IMR-90 (cell line): ENCODE results near the gene NUP93. TPM values are rescaled to one million over a fixed set of nuclear protein-coding genes. Genes with fewer than 3 reads are reported as not detected.

Experiments used
- ATAC-seq: fragments of 200-7000 bp; cut with Tn5 transposase; 2 replicates; pipeline ENCODE4 v1.9.1; 2020; ENCODE audit warnings: low read depth, mild to moderate bottlenecking, moderate library complexity
- BruUV-seq: library from RNA; stranded (reverse); fragments of 400-500 nt; replicated peaks from 2 replicates; lab custom pipeline; 2021; lab: Mats Ljungman, UMichigan
- CTCF ChIA-PET: fragments of 300-600 bp; formaldehyde crosslinking; extraction: SDS; loops from one replicate; lab custom pipeline; 2021; ENCODE audit warnings: antibody characterized with exemption; lab: Yijun Ruan, JAX
- POLR2A ChIA-PET: fragments of 300-600 bp; sonication (Branson Sonifier 250); formaldehyde crosslinking; loops from one replicate; lab custom pipeline; 2022; ENCODE audit warnings: antibody characterized with exemption; ENCODE audit not compliant: unreplicated experiment; lab: Charles Lee
- DNase-seq: peaks from one replicate; pipeline ENCODE4 v3.0.0; 2013
- H2AFZ ChIP-seq: replicated peaks from 2 replicates; pipeline ENCODE3; 2013; ENCODE audit warnings: low read length, mild to moderate bottlenecking; ENCODE audit not compliant: poor library complexity
- H2AK5ac ChIP-seq: 2 replicates; pipeline ENCODE4 v1.6.1; 2013; ENCODE audit warnings: low read depth, low read length, inconsistent platforms
- H2AK9ac ChIP-seq: replicated peaks from 2 replicates; pipeline ENCODE3; 2013; ENCODE audit warnings: mild to moderate bottlenecking, low read depth, low read length, moderate library complexity; ENCODE audit not compliant: poor library complexity
- H2BK120ac ChIP-seq: 2 replicates; pipeline ENCODE4 v1.6.1; 2013; ENCODE audit warnings: low read depth, low read length, inconsistent platforms
- H2BK15ac ChIP-seq: 3 replicates; pipeline ENCODE4 v1.6.1; 2013; ENCODE audit warnings: low read depth, low read length, inconsistent platforms
- H2BK20ac ChIP-seq: 2 replicates; pipeline ENCODE4 v1.6.1; 2013; ENCODE audit warnings: low read depth, mild to moderate bottlenecking, inconsistent platforms, low read length, moderate library complexity
- H2BK5ac ChIP-seq: 2 replicates; pipeline ENCODE4 v1.6.1; 2013; ENCODE audit warnings: mild to moderate bottlenecking, low read depth, low read length, inconsistent platforms; ENCODE audit not compliant: poor library complexity, severe bottlenecking
- H3K14ac ChIP-seq: replicated peaks from 2 replicates; pipeline ENCODE4 v1.6.1; 2013; ENCODE audit warnings: low read depth, low read length, inconsistent platforms
- H3K18ac ChIP-seq: 2 replicates; pipeline ENCODE4 v1.6.1; 2013; ENCODE audit warnings: low read depth, low read length, control low read depth
- H3K23ac ChIP-seq: 2 replicates; pipeline ENCODE4 v1.6.1; 2013; ENCODE audit warnings: low read depth, low read length, inconsistent platforms
- H3K27ac ChIP-seq: 2 replicates; pipeline ENCODE4 v1.5.1; 2013; ENCODE audit warnings: mild to moderate bottlenecking, control low read depth, low read length; ENCODE audit not compliant: insufficient read depth
- H3K27me3 ChIP-seq: 2 replicates; pipeline ENCODE4 v1.6.1; 2013; ENCODE audit warnings: low read length; ENCODE audit not compliant: control insufficient read depth, insufficient read depth
- H3K36me3 ChIP-seq: 2 replicates; pipeline ENCODE4 v1.6.1; 2013; ENCODE audit warnings: low read length, mixed read lengths; ENCODE audit not compliant: control insufficient read depth, insufficient read depth
- H3K4ac ChIP-seq: 2 replicates; pipeline ENCODE4 v1.6.1; 2013; ENCODE audit warnings: low read depth, low read length, inconsistent platforms
- H3K4me1 ChIP-seq: 2 replicates; pipeline ENCODE4 v1.6.1; 2013; ENCODE audit warnings: low read length, mixed read lengths; ENCODE audit not compliant: control insufficient read depth, insufficient read depth
- H3K4me2 ChIP-seq: 2 replicates; pipeline ENCODE4 v1.6.1; 2013; ENCODE audit warnings: low read depth, mild to moderate bottlenecking, control low read depth, low read length, moderate library complexity
- H3K4me3 ChIP-seq: 2 replicates; pipeline ENCODE4 v1.5.1; 2013; ENCODE audit warnings: low read depth, mild to moderate bottlenecking, control low read depth, low read length, moderate library complexity; ENCODE audit not compliant: insufficient read depth
- H3K56ac ChIP-seq: 2 replicates; pipeline ENCODE4 v1.6.1; 2013; ENCODE audit warnings: low read length, inconsistent platforms; ENCODE audit not compliant: insufficient read depth; ENCODE audit errors: extremely low read depth
- H3K79me1 ChIP-seq, 2 experiments: 2 replicates each; pipeline ENCODE4 v1.6.1; 2013; ENCODE audit warnings: low read length in 2 of 2, inconsistent platforms in 1 of 2, low read depth in 1 of 2
- H3K9ac ChIP-seq: 2 replicates; pipeline ENCODE4 v1.6.1; 2013; ENCODE audit warnings: low read depth, low read length, control low read depth
- H3K9me1 ChIP-seq: 2 replicates; pipeline ENCODE4 v1.6.1; 2013; ENCODE audit warnings: low read length, inconsistent platforms; ENCODE audit not compliant: insufficient read depth
- H3K9me3 ChIP-seq: 2 replicates; pipeline ENCODE4 v1.6.1; 2013; ENCODE audit warnings: low read length; ENCODE audit not compliant: control insufficient read depth, insufficient read depth
- H4K20me1 ChIP-seq: 2 replicates; pipeline ENCODE4 v1.6.1; 2013; ENCODE audit warnings: low read length, inconsistent platforms; ENCODE audit not compliant: insufficient read depth
- H4K5ac ChIP-seq: 2 replicates; pipeline ENCODE4 v1.6.1; 2013; ENCODE audit warnings: mild to moderate bottlenecking, low read depth, low read length, control low read depth
- H4K8ac ChIP-seq, 2 experiments: 2 replicates each; pipeline ENCODE4 v1.6.1; 2013; ENCODE audit warnings: low read depth in 2 of 2, low read length in 2 of 2, control low read depth in 1 of 2, inconsistent platforms in 1 of 2
- H4K91ac ChIP-seq: 2 replicates; pipeline ENCODE4 v1.6.1; 2013; ENCODE audit warnings: low read depth, low read length, inconsistent platforms; ENCODE audit not compliant: insufficient read depth
- BHLHE40 ChIP-seq: fragments of 150-350 bp; IDR thresholded peaks from 2 replicates; pipeline ENCODE4 v1.6.1; 2016; ENCODE audit warnings: mild to moderate bottlenecking, low read depth, low read length
- CEBPB ChIP-seq: IDR thresholded peaks from 2 replicates; pipeline ENCODE4 v1.6.1; 2012; ENCODE audit warnings: low read depth, low read length, improper control_type of control experiment
- CHD1 ChIP-seq: IDR thresholded peaks from 2 replicates; pipeline ENCODE4 v1.6.1; 2012; ENCODE audit warnings: low read depth, low read length, improper control_type of control experiment
- FOS ChIP-seq: fragments of 150-350 bp; IDR thresholded peaks from 2 replicates; pipeline ENCODE4 v1.6.1; 2016; ENCODE audit warnings: low read depth, low read length
- MAFK ChIP-seq: IDR thresholded peaks from 2 replicates; pipeline ENCODE4 v1.6.1; 2012; ENCODE audit warnings: low read depth, low read length, improper control_type of control experiment
- MAZ ChIP-seq: IDR thresholded peaks from 2 replicates; pipeline ENCODE4 v1.6.1; 2012; ENCODE audit warnings: low read depth, mild to moderate bottlenecking, low read length, improper control_type of control experiment, moderate library complexity, borderline replicate concordance
- MXI1 ChIP-seq: IDR thresholded peaks from 2 replicates; pipeline ENCODE4 v1.6.1; 2012; ENCODE audit warnings: low read depth, mild to moderate bottlenecking, low read length, moderate library complexity, borderline replicate concordance
- NFE2L2 ChIP-seq: fragments of 150-350 bp; IDR thresholded peaks from 2 replicates; pipeline ENCODE4 v1.6.1; 2016; ENCODE audit warnings: low read depth, mild to moderate bottlenecking, low read length
- POLR2A ChIP-seq: IDR thresholded peaks from 2 replicates; pipeline ENCODE4 v1.6.1; 2012; ENCODE audit warnings: mild to moderate bottlenecking, low read depth, low read length
- RAD21 ChIP-seq: IDR thresholded peaks from 2 replicates; pipeline ENCODE4 v1.6.1; 2012; ENCODE audit warnings: low read length, improper control_type of control experiment
- RCOR1 ChIP-seq: IDR thresholded peaks from 2 replicates; pipeline ENCODE4 v1.6.1; 2012; ENCODE audit warnings: mild to moderate bottlenecking, low read length, improper control_type of control experiment; ENCODE audit not compliant: insufficient replicate concordance
- RFX5 ChIP-seq: IDR thresholded peaks from 2 replicates; pipeline ENCODE4 v1.8.0; 2012; ENCODE audit warnings: low read depth, mild to moderate bottlenecking, low read length, moderate library complexity
- SMC3 ChIP-seq: fragments of 150-350 bp; IDR thresholded peaks from 2 replicates; pipeline ENCODE4 v1.6.1; 2016; ENCODE audit warnings: low read depth, mild to moderate bottlenecking, antibody characterized with exemption, low read length, moderate library complexity
- WGBS, 2 experiments: methylation state at CpG; one replicate each; pipeline versions ENCODE4 v1.1.5 to v1.1.7; 2013; ENCODE audit warnings: missing lambda C conversion rate in 2 of 2; ENCODE audit not compliant: insufficient read length in 1 of 2; ENCODE audit errors: extremely low coverage in 2 of 2; 5-methylcytosine and 5-hydroxymethylcytosine counted together
- dilution Hi-C: fragments of 300-500 bp; cut with HindIII; formaldehyde crosslinking; loops from one replicate; pipeline ENCODE4 v1.14.3; 2018; ENCODE audit warnings: low sequenced_read_pairs; ENCODE audit not compliant: unreplicated experiment
- in situ Hi-C: fragments of 300-500 bp; cut with MboI; formaldehyde crosslinking; loops from 3 replicates; pipeline ENCODE4 v1.14.3; 2019; ENCODE audit warnings: low sequenced_read_pairs, inconsistent platforms, mixed read lengths
- intact Hi-C: fragments of 100-400 bp; cut with micrococcal nuclease; formaldehyde crosslinking; loops from 2 replicates; pipeline ENCODE4 v1.10.0; 2022
- polyA plus RNA-seq, 3 experiments: library from polyadenylated mRNA; depleted of rRNA; stranded (reverse); fragments of >200 nt; gene quantifications; 2 replicates each; pipeline ENCODE4 v1.2.3, GENCODE V29; 2012; ENCODE audit warnings: low replicate concordance in 1 of 3
- total RNA-seq: library from RNA; depleted of rRNA; stranded (reverse); fragments of >200 nt; gene quantifications from 2 replicates; pipeline ENCODE4 v1.2.3, GENCODE V29; 2012
- TF ChIP-seq, protein P1 (sequence below): conservative IDR thresholded peaks from 2 replicates; pipeline ENCODE4 v1.5.1; 2012; ENCODE audit warnings: mild to moderate bottlenecking, low read depth, low read length, improper control_type of control experiment
- TF ChIP-seq, protein P2 (sequence below): fragments of 150-350 bp; IDR thresholded peaks from 2 replicates; pipeline ENCODE4 v1.6.1; 2016; ENCODE audit warnings: low read depth, mild to moderate bottlenecking, low read length, moderate library complexity, borderline replicate concordance
- TF ChIP-seq, protein P3 (sequence below): fragments of 150-350 bp; IDR thresholded peaks from 2 replicates; pipeline ENCODE4 v1.6.1; 2017; ENCODE audit warnings: mild to moderate bottlenecking, antibody characterized with exemption, low read length, low read depth

NUP93 gene
- total and polyA plus RNA-seq, 2 of the 4 experiments (the other 2 are of a cell fraction): 54.6 to 72.6 TPM

DNA sequence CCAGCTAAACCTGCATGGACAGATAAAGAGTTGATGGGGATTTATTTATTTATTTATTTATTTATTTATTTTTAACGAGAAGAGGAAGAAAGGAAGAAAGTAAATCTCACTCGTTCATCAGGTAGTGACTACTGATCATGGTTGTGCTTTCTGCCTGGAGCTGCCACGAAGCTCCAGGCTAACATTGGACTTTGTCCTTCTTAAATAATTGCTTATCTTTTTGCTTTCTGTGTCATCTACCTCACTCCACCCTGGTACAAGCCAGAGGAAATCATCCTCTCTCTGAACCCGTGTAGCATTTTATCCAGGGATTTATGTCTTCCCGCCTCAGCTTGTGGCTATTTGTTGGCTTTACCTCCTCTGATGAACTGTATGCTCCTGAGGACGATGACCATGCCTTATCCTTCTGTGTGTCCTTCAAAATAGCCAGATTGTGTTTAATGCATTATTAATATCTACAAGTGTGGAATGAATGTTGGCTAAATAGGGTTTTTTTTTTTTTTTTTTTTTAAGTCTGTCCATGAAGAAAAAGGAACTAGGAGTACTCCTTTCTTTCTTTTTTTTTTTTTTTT is 127.0 kb downstream of the NUP93 start:
- Histone ChIP-seq H3K9me1 (peaks cover 8% of the 10 kb centered on the region; the same call in 1 of the 2 replicates), H4K20me1 (no peaks in the 10 kb centered on the region), H3K9me3 (no peaks in the 10 kb centered on the region), H2AK5ac (no peak overlapping the region), H3K56ac (no peak overlapping the region), H4K5ac (no peak overlapping the region), H3K18ac (no peak overlapping the region), H4K91ac (no peak overlapping the region), H3K23ac (no peak overlapping the region), H4K8ac (no peak overlapping the region), H2AK9ac (no peak overlapping the region), H2BK20ac (no peak overlapping the region), H3K4me1 (no peaks in the 10 kb centered on the region; the same call in 1 of the 2 replicates), H2BK15ac (no peak overlapping the region), H2BK5ac (no peak overlapping the region), H3K9ac (no peak overlapping the region), H2BK120ac (no peak overlapping the region), H3K4ac (no peak overlapping the region), H3K4me2 (no peak overlapping the region), H3K36me3 (no peaks in the 10 kb centered on the region), H3K4me3 (no peak overlapping the region), H3K79me1 (no peaks in the 10 kb centered on the region), H3K14ac (no peak overlapping the region), H3K27me3 (no peaks in the 10 kb centered on the region), H3K27ac (no peak overlapping the region), H2AFZ (no peak overlapping the region)
- no CpG with 5 or more reads among the region's 6 CpGs for WGBS, 2 experiments
- no peak for DNase-seq
- intact Hi-C loops: no loop called here
- POLR2A ChIA-PET: no interaction called here
- dilution Hi-C loops: no loop called here
- no peak for ATAC-seq
- no TSS peak for BruUV-seq
- in situ Hi-C loops: no loop called here
- no peak for TF ChIP-seq CEBPB
- no peak for TF ChIP-seq NFE2L2
- no peak for TF ChIP-seq RCOR1
- TF ChIP-seq RAD21: no peak
- TF ChIP-seq MXI1: no peak
- TF ChIP-seq, protein P1, sequence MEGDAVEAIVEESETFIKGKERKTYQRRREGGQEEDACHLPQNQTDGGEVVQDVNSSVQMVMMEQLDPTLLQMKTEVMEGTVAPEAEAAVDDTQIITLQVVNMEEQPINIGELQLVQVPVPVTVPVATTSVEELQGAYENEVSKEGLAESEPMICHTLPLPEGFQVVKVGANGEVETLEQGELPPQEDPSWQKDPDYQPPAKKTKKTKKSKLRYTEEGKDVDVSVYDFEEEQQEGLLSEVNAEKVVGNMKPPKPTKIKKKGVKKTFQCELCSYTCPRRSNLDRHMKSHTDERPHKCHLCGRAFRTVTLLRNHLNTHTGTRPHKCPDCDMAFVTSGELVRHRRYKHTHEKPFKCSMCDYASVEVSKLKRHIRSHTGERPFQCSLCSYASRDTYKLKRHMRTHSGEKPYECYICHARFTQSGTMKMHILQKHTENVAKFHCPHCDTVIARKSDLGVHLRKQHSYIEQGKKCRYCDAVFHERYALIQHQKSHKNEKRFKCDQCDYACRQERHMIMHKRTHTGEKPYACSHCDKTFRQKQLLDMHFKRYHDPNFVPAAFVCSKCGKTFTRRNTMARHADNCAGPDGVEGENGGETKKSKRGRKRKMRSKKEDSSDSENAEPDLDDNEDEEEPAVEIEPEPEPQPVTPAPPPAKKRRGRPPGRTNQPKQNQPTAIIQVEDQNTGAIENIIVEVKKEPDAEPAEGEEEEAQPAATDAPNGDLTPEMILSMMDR: no peak
- no peak for TF ChIP-seq MAZ
- TF ChIP-seq SMC3: no peak
- TF ChIP-seq FOS: no peak
- no peak for TF ChIP-seq RFX5
- TF ChIP-seq POLR2A: no peak
- TF ChIP-seq BHLHE40: no peak
- TF ChIP-seq, protein P2, sequence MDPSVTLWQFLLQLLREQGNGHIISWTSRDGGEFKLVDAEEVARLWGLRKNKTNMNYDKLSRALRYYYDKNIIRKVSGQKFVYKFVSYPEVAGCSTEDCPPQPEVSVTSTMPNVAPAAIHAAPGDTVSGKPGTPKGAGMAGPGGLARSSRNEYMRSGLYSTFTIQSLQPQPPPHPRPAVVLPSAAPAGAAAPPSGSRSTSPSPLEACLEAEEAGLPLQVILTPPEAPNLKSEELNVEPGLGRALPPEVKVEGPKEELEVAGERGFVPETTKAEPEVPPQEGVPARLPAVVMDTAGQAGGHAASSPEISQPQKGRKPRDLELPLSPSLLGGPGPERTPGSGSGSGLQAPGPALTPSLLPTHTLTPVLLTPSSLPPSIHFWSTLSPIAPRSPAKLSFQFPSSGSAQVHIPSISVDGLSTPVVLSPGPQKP: no peak
- TF ChIP-seq, protein P3, sequence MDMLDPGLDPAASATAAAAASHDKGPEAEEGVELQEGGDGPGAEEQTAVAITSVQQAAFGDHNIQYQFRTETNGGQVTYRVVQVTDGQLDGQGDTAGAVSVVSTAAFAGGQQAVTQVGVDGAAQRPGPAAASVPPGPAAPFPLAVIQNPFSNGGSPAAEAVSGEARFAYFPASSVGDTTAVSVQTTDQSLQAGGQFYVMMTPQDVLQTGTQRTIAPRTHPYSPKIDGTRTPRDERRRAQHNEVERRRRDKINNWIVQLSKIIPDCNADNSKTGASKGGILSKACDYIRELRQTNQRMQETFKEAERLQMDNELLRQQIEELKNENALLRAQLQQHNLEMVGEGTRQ: no peak
- no peak for TF ChIP-seq MAFK
- no peak for TF ChIP-seq CHD1
- CTCF ChIA-PET: interaction anchor here (0.6 to 1.1 kb wide), 2 partner anchors 11 to 67 kb away, joined by 3 to 4 read pairs; no protein-coding TSS in a partner anchor
